ENCODE data around the gene SH3PXD2A. TPM values are rescaled to one million over a fixed set of nuclear protein-coding genes. Genes with fewer than 3 reads are reported as not detected.
"Not testable (repeated sequence)": the region's sequence is repeated elsewhere in the genome, so short reads cannot be mapped to it uniquely, and the experiment has no call there.

Gene SH3PXD2A
- total RNA-seq, 3 donors from 2014 or later = 14.3 to 30.5 (median 14.7) TPM

GRCh38 chr10:103666087-103666761 lies 189.2 kb downstream of the SH3PXD2A start:
- Histone ChIP-seq H3K27ac (peak overlapping the region; percentile 55 to 74), H3K36me3 (no peaks in the 10 kb centered on the region), H3K9me3 (no peaks in the 10 kb centered on the region), H3K4me1 (peaks cover 14 to 17% of the 10 kb centered on the region in 2 donors), H3K4me3 (no peak overlapping the region), H3K27me3 (no peaks in the 10 kb centered on the region)
- DNase-seq (ENCODE audit: low spot score in 2 of 2) = no peak
- intact Hi-C loops (cut with DNase I; ENCODE audit: low total_unique reads) = no loop called here
- TF ChIP-seq POLR2A (IDR thresholded peaks at IDR 0.05) (no peak), POLR2AphosphoS5 (IDR thresholded peaks at IDR 0.05) (no peak), CTCF (IDR thresholded peaks at IDR 0.05) (no peak)

- Histone ChIP-seq H3K36me3 (no peaks in the 10 kb centered on the region), H3K4me1 (peaks cover 14 to 17% of the 10 kb centered on the region in 2 donors), H3K9me3 (no peaks in the 10 kb centered on the region), H3K4me3 (no peak overlapping the region), H3K27me3 (no peaks in the 10 kb centered on the region), H3K27ac (peak overlapping the region; percentile 55 to 74)
- DNase-seq (ENCODE audit: low spot score in 2 of 2) = no peak
- TF ChIP-seq POLR2A (IDR thresholded peaks at IDR 0.05) (no peak), POLR2AphosphoS5 (IDR thresholded peaks at IDR 0.05) (no peak), CTCF (IDR thresholded peaks at IDR 0.05) (no peak)
- intact Hi-C loops (cut with DNase I; ENCODE audit: low total_unique reads) = no loop called here
These were observed 190.1 kb downstream of the SH3PXD2A start for GRCh38 chr10:103665162-103665889.

GRCh38 chr10:103663802-103664201 lies 191.6 kb downstream of the SH3PXD2A start:
- H3K4me3 ChIP-seq = no peak overlapping the region
- H3K4me1 ChIP-seq = peaks cover 13 to 14% of the 10 kb centered on the region in 2 donors
- no peak for TF ChIP-seq POLR2AphosphoS5 (IDR thresholded peaks at IDR 0.05)
- no peak for TF ChIP-seq POLR2A (IDR thresholded peaks at IDR 0.05)
- no peak for TF ChIP-seq CTCF (IDR thresholded peaks at IDR 0.05)
- H3K27ac ChIP-seq = peak overlapping the region; percentile 22 to 57
- H3K27me3 ChIP-seq = no peaks in the 10 kb centered on the region
- DNase-seq (ENCODE audit: low spot score in 2 of 2) = peak in 1 of 2 donors; percentile 52
- no peaks in the 10 kb centered on the region for H3K9me3 ChIP-seq
- H3K36me3 ChIP-seq = no peaks in the 10 kb centered on the region
- intact Hi-C loops (cut with DNase I; ENCODE audit: low total_unique reads) = no loop called here

DNA sequence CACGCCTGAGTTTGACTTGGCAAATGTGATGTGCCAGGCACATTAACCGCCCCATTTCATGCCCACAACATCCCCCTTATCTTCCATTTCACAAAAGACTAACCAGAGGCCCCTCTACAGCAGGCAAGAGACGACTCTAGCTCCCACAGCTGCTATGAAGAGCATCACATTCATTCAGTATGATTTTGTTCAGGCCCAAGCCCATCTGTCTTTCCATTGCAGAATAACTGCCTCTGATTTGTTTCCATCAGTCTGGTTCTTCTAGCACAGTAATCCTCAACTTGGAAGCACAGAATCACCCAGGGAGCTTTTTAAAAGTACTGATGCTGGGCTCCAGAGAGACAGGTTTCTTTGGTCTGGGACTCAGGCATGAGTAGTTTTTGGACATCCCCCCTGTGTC lies 192.1 kb downstream of the SH3PXD2A start:
- Histone ChIP-seq H3K4me3 (no peak overlapping the region), H3K9me3 (no peaks in the 10 kb centered on the region), H3K36me3 (no peaks in the 10 kb centered on the region), H3K27me3 (no peaks in the 10 kb centered on the region), H3K27ac (peak overlapping the region; percentile 22 to 57), H3K4me1 (peaks cover 10 to 15% of the 10 kb centered on the region in 2 donors)
- TF ChIP-seq CTCF (IDR thresholded peaks at IDR 0.05) (no peak), POLR2A (IDR thresholded peaks at IDR 0.05) (no peak), POLR2AphosphoS5 (IDR thresholded peaks at IDR 0.05) (no peak)
- intact Hi-C loops (cut with DNase I; ENCODE audit: low total_unique reads) = no loop called here
- no peak for DNase-seq (ENCODE audit: low spot score in 2 of 2)

DNA sequence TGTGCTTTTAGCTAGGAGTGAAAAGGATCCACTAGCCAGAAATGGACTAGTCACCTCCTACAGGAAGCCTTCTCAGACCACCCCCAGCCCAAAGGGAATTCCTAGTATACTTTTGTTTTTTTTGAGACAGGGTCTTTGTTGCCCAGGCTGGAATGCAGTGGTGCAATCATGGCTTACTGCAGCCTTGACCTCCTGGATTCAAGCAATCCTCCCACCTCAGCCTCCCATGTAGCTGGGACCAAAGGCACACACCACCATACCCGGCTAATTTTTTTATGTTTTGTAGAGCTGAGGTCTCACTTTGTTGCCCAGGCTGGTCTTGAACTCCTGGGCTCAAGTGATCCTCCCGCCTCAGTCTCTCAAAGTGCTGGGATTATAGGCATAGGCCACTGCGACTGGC lies 192.7 kb downstream of the SH3PXD2A start:
- Histone ChIP-seq H3K4me1 (peaks cover 8 to 16% of the 10 kb centered on the region in 2 donors), H3K27ac (peak overlapping the region; percentile 22 to 57)
- intact Hi-C loops (cut with DNase I; ENCODE audit: low total_unique reads); H3K4me3 ChIP-seq; H3K9me3 ChIP-seq; DNase-seq (ENCODE audit: low spot score in 2 of 2); H3K36me3 ChIP-seq; H3K27me3 ChIP-seq: not testable (repeated sequence)
